NCI-H2029 treated with DMSO at 0.1 percent for 48 hours (cell line): ENCODE data around the gene TOMM6.

Experiments
- DNase-seq: peaks from one replicate; lab custom pipeline; 2025; lab: John Stamatoyannopoulos, UW

The TOMM6 gene

GRCh38 chr6:41787219-41787917 lies at the start of gene TOMM6:
TSS of gene TOMM6 (plus strand) at chr6:41787694. CDS start at chr6:41787698, 4 bp downstream.
- peak; percentile 67 for DNase-seq

- DNase-seq = no peak
Observed at GRCh38 chr6:41739041-41739440, 48.5 kb upstream of the TOMM6 start.

DNA sequence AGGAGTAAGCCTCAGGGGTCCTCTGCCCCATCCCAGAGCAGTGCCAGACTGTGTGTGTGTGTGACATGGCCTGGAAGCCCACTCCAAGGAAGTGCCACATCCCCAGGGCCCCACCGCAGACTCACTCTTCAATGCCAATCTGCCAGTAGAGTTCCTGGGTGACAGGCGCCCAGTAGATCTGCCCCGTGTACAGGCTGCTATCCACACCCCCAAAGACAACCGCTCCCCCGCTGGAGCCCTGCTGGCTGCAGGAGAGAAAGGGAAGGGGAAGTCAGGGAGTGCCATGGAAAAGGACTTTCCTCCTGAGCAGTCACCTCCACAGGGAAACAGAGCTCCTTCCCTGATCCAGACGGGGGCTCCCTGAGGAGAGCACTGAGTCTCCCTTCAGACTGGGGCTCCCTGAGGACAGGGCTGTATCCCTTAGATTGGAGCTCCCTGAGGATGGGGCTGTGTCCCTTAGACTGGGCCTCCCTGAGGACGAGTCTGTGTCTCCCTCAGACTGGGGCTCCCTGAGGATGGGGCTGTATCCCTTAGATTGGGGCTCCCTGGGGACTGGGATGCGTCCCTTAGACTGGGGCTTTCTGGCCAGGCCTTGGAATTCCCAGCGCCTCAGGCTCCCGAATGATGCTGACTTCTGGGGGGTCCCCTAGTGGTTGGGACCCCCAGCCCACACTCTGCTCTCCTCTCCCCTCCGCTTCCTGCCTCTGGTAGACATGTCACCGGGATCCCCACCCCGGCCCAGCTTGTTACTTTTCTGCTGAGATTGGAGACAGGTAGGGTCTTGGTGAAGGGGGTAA lies 46.9 kb upstream of the TOMM6 start:
- DNase-seq = no peak

DNA sequence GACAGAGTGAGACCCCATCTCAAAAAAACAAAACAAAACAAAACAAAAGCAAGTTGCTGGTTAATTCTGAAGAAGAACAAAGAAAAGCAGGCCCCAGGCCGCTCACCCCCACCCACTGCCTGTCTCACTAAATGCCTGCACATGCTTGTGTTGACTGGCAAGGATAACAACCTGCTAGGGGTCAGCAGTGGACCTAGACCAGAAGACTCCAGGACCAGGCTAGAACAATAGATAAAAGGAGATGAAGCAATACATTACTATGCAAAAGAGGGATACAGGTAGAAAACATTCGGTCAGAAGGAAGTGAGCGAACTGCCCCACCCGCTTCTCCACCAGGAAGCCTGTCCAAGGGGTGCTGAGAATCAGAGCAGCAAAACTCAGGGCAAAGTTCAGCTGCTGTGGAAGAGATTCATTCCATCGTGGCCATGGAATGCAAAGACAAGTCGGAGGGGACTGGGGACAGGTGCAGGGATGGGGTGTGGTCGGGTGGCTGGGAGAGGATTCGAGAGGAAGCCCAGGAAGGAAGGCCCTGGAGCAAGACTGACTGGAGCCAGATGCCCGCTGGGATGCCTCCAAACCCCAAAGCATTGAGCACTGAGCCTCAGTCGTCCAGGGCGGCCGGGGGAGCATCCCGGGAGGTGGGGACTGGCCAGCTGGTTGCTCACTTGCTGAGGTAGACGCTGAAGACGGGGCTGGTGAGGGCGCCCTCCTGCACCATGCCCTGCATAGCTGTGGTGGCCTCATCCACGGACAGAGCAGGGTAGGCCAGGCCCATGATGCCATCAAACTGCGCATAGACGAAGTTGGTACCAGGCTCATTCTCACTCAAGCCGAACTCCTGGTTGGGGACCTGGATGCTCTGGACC lies 45.6 kb upstream of the TOMM6 start:
- DNase-seq = no peak

DNA sequence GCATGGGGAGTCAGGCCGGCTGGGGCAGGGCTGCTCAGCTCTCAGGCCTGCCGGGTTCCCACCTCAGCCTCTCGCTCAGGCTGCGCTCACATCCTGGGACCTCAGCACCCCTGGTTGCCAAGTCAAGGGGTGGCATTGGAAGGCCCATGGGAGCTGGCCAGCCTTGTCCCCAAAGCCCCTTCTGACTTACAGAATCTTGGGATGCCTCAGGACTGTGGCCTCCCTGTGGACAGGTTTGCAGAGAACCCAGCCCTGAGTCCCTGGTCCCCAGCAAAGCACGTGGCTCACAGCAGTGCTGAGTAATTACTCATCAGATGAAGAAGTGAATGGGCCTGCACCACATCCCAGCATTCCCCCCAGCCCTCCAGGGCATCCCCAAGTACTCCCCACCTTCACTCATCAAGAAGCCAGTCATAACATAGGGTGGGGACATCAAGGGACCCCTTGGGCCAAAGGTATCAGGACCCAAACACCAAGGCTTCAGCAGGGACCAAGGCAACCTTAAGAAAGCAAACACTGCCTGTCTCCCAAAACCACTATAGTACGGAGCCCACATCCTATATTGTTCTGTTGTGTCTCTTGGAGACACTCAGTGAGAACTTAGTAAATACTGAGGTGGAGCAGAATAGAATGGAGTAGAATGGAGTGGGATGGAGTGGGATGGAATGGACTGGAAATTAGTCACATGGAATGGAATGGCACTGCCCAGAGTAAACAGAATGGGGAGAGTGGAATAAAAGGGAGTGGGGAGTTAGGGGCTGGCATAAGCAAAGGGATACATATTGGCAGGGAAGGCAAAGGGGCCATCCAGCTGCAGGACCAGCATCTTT lies 43.9 kb upstream of the TOMM6 start:
- DNase-seq = no peak

DNA sequence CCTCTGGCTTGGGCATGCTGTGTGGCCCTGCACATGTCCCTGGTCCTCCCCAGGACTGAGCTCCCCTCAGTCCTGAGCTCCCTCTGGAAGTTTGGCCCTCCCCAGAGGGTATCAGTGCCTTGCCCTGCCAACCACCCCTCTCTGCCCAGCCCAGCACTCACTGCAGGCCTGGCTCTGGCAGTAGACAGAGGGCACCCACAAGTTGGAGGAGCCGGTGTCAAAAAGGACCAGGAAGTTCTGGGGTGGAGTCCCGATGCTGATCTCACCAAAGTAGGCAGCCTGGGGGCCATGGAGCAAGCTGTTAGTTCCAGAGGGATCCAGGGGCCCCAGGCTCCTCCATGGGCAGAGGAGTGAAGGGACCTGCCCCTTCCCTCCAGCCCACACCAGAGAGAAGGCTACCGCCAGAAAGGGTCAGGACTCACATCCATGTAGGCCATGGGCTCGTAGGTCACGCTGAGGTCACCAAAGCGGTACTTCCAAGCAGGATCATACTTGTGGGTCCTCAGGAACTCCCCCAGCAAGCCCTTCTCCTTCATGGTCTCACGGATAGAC lies 43.2 kb upstream of the TOMM6 start:
- no peak for DNase-seq

DNA sequence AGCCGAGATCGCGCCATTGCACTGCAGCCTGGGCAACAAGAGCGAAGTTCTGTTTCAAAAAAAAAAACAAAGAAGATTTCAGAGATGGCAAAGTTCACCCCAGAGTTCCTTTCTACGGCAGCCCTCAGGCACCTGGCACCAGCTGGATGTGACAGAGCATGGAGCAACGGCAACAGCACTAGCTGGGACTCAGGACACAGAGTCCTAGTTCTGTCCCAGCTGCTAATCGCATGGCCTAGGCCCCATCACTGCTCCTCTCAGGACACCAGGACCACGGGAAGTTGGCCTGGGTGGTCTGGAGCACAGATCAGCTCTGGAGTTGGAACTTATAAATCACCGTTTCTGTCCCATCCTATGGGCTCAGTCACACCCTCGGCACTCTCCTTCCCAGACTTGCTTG lies 41.4 kb upstream of the TOMM6 start:
- DNase-seq = no peak

DNA sequence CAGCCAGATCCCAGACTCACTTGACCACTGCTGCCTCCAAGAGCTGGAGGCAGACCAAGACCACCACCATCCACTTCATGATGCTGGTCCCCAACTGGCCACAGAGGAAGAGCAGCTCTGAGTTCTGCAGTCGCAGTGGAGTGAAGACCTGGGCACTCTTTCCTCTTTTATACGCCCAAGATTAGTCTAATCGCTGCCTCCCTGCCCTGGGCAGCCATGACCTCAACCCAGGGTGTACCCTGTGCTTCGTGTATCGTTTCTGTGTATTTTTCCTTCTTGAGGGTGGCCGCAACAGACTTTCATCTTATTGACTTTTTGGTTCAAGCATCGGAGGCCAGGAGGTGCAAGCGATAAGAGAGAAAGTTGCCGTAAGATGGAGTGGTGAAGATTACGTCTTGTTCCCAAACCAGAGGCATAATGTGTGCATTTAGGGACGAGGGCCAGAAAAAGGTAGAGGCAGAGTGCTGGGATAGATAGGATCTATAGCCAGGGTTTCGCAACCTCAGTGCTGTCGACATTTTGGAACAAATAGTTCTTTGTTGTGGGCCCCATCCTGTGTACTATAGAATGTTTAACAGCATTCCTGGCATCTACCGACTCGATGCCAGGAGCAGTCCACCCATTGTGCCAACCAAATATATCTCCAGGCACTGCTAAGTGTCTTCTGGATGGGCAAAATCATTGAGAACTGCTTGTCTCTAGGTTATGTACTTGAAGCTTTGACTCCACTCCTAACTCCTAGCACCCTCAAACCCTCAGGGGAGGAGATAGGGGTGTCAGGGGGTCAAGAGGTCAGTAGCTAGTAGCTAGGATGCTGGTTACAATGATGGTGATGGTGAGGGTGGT lies 40.0 kb upstream of the TOMM6 start, which contains the start of gene PGC:
PGC (minus strand) TSS at position 142 of the 846 bp plus-strand sequence; CDS start at position 79, 63 bp downstream.
- no peak for DNase-seq

- no peak for DNase-seq
Observed at GRCh38 chr6:41748102-41748477, 39.4 kb upstream of the TOMM6 start.

DNA sequence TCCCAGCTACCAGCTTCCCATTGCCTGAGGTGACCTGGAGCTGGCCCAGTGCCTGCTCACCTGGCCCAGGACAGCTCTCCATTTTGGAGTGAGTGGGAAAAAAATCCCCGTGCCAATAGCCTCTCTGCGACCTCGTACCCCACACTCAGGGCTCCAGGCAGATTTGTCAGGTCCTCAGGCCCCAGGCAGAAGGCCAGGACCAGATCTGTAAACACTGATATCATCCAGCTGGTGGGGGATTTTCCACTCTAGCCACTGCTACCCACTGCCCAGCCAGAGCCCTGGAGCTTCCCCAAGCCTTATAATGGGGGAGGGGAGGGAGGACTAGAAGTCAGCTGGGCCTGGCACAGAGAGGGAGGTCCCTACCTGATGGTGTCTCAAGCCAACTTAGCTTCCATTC lies 39.0 kb upstream of the TOMM6 start:
- DNase-seq = no peak

- no peak for DNase-seq
Observed at GRCh38 chr6:41750374-41750773, 37.1 kb upstream of the TOMM6 start.

GRCh38 chr6:41755895-41756294 lies 31.6 kb upstream of the TOMM6 start:
- no peak for DNase-seq

DNA sequence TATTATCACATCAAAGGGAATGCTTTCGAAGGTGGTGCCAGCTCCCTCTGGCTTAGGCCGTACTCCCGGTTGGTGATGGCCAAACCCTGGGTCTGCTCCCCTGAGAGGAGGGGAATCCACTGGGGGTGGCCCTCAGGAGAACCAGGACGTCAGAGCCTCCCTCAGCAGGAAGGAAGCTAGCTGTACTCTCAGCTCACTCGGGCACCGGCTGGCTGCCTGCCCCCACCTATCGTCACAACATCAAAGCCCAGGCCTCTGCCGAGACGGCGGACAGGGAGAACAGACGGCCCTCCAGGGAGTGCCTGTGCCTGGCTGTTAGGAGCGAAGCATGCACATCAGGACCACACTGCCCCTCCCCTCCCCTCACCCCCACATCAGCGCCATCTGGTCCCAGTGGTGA lies 31.1 kb upstream of the TOMM6 start:
- DNase-seq = no peak

GRCh38 chr6:41757271-41757670 lies 30.2 kb upstream of the TOMM6 start:
- no peak for DNase-seq

- DNase-seq = no peak
Observed at GRCh38 chr6:41757931-41758640, 29.4 kb upstream of the TOMM6 start.

- no peak for DNase-seq
Observed at GRCh38 chr6:41758641-41759035, 28.9 kb upstream of the TOMM6 start.

- DNase-seq = no peak
Observed at GRCh38 chr6:41759106-41759904, 28.2 kb upstream of the TOMM6 start.

DNA sequence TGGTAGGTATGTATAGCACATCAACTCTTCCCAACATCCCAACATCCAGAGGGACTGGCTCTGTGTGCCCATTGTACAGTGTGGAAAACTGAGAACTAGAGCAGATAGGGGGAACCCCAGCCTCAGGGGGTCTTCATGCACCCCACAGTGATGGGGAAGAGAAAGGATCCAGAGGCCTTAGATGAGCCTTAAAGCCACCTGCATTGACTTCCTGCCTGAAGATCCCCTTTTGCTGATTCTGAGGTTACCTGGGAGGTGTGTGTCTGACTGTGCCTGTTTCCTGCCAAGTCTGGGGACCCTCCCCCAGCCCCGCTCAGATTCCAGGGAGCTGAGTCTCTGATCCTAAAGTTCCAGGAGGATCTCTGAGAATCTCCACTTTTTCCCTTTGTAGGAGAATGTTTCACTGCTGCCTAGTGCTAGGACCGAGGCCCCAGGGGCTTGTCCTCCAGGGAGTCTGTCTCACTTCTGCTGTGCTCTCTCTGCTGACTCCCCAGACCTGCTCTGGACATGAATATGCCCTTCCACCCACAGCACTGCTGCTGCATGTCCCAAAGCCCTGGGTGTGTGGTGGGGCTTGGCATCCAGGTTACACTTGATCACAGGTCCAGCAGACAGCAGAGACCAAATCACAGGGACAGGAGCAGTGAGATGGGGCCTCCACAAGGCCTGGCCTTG lies 27.5 kb upstream of the TOMM6 start:
- no peak for DNase-seq
